Measurements from ENCODE around the gene TNS1. TPM values are rescaled to one million over a fixed set of nuclear protein-coding genes. Genes with fewer than 3 reads are reported as not detected.

Gene TNS1
- total RNA-seq, 1 experiment from 2014 or later = 0.49 TPM

DNA sequence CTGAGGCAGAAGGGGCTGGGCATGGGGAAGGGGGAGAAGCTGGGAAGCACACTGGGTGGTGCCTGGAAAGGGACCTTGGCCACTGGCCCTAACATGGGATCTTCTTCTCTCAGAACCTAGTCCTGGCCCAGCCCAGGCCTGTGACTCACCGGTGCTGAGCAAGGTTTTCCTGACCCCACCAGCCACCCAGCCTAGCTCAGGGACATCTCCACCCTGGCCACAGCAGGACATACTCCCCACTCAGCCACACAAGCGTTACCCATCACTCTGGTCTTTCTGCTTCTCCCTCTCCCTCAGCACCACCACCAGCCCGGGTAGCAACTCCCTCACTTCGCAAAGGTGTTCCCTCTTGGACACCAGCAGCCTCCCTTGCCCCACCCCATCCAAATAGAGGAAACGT lies 22.8 kb downstream of the TNS1 start:
- BruUV-seq (replicated peaks) = no TSS peak
- no peaks in the 10 kb centered on the region for H3K9me3 ChIP-seq (ENCODE audit: control insufficient read depth, insufficient read depth, low read depth, low read length)
- in situ Hi-C loops (cut with HindIII; ENCODE audit: low pct_unique_long_range_greater_than_20kb, low sequenced_read_pairs) (no loop called here), intact Hi-C loops (cut with micrococcal nuclease; ENCODE audit: unreplicated experiment) (no loop called here)
- H3K27me3 ChIP-seq (ENCODE audit: control insufficient read depth, insufficient read depth, low read length) = peaks cover 5% of the 10 kb centered on the region
- CTCF ChIA-PET = no interaction called here
- no peak overlapping the region for H3K4me3 ChIP-seq (ENCODE audit: low read depth in 2 of 2, low read length in 2 of 2)
- no peak overlapping the region for H3K27ac ChIP-seq (ENCODE audit: low read length)
- H3K36me3 ChIP-seq (ENCODE audit: control insufficient read depth, insufficient read depth, low read length) = no peaks in the 10 kb centered on the region
- ATAC-seq (no peak; the same call in 1 of the 2 replicates), DNase-seq (ENCODE audit: low read depth, low spot score) (no peak)
- TF ChIP-seq REST (IDR thresholded peaks at IDR 0.05; ENCODE audit: insufficient read depth in 1 of 2, low read depth in 2 of 2, low read length in 1 of 2) = no peak
- TF ChIP-seq TCF7L2 (IDR thresholded peaks at IDR 0.05; ENCODE audit: low read depth, low read length) = no peak
- TF ChIP-seq POLR2AphosphoS5 (IDR thresholded peaks at IDR 0.05; ENCODE audit: low read depth, low read length) = no peak
- no peak for TF ChIP-seq SIN3A (IDR thresholded peaks at IDR 0.05; ENCODE audit: borderline replicate concordance, insufficient read depth, low read depth, low read length)
- TF ChIP-seq, protein P1, sequence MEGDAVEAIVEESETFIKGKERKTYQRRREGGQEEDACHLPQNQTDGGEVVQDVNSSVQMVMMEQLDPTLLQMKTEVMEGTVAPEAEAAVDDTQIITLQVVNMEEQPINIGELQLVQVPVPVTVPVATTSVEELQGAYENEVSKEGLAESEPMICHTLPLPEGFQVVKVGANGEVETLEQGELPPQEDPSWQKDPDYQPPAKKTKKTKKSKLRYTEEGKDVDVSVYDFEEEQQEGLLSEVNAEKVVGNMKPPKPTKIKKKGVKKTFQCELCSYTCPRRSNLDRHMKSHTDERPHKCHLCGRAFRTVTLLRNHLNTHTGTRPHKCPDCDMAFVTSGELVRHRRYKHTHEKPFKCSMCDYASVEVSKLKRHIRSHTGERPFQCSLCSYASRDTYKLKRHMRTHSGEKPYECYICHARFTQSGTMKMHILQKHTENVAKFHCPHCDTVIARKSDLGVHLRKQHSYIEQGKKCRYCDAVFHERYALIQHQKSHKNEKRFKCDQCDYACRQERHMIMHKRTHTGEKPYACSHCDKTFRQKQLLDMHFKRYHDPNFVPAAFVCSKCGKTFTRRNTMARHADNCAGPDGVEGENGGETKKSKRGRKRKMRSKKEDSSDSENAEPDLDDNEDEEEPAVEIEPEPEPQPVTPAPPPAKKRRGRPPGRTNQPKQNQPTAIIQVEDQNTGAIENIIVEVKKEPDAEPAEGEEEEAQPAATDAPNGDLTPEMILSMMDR (IDR thresholded peaks at IDR 0.05) = no peak
- POLR2A ChIA-PET = no interaction called here
- no peaks in the 10 kb centered on the region for H3K4me1 ChIP-seq (ENCODE audit: control insufficient read depth, insufficient read depth, low read length)

GRCh38 chr2:217979151-217979811 lies 23.5 kb downstream of the TNS1 start:
- POLR2A ChIA-PET = no interaction called here
- H3K27ac ChIP-seq (ENCODE audit: low read length) = no peak overlapping the region

More at GRCh38 chr2:217979151-217979811, 23.5 kb downstream of the TNS1 start:
- Histone ChIP-seq H3K4me1 (ENCODE audit: control insufficient read depth, insufficient read depth, low read length) (no peaks in the 10 kb centered on the region), H3K4me3 (ENCODE audit: low read depth in 2 of 2, low read length in 2 of 2) (no peak overlapping the region), H3K27me3 (ENCODE audit: control insufficient read depth, insufficient read depth, low read length) (peaks cover 9% of the 10 kb centered on the region), H3K36me3 (ENCODE audit: control insufficient read depth, insufficient read depth, low read length) (no peaks in the 10 kb centered on the region), H3K9me3 (ENCODE audit: control insufficient read depth, insufficient read depth, low read depth, low read length) (no peaks in the 10 kb centered on the region)
- TF ChIP-seq POLR2AphosphoS5 (IDR thresholded peaks at IDR 0.05; ENCODE audit: low read depth, low read length) (no peak), SIN3A (IDR thresholded peaks at IDR 0.05; ENCODE audit: borderline replicate concordance, insufficient read depth, low read depth, low read length) (no peak), REST (IDR thresholded peaks at IDR 0.05; ENCODE audit: insufficient read depth in 1 of 2, low read depth in 2 of 2, low read length in 1 of 2) (no peak), TCF7L2 (IDR thresholded peaks at IDR 0.05; ENCODE audit: low read depth, low read length) (no peak)
- TF ChIP-seq, protein P1 (IDR thresholded peaks at IDR 0.05) = no peak
- in situ Hi-C loops (cut with HindIII; ENCODE audit: low pct_unique_long_range_greater_than_20kb, low sequenced_read_pairs) = no loop called here
- intact Hi-C loops (cut with micrococcal nuclease; ENCODE audit: unreplicated experiment) = no loop called here
- DNase-seq (ENCODE audit: low read depth, low spot score) = no peak
- no TSS peak for BruUV-seq (replicated peaks)
- ATAC-seq = no peak
- CTCF ChIA-PET = no interaction called here

Measured in Panc1 (cell line).